ENCODE data around the gene RAB3A. TPM values are rescaled to one million over a fixed set of nuclear protein-coding genes. Genes with fewer than 3 reads are reported as not detected.

The RAB3A gene
- total and polyA plus RNA-seq, 9 of the 15 experiments (the other 6 are each of a cell fraction or from before 2014, with no cell fraction given): 0.17 to 5.1 (median 0.90) TPM; not detected in 1

DNA sequence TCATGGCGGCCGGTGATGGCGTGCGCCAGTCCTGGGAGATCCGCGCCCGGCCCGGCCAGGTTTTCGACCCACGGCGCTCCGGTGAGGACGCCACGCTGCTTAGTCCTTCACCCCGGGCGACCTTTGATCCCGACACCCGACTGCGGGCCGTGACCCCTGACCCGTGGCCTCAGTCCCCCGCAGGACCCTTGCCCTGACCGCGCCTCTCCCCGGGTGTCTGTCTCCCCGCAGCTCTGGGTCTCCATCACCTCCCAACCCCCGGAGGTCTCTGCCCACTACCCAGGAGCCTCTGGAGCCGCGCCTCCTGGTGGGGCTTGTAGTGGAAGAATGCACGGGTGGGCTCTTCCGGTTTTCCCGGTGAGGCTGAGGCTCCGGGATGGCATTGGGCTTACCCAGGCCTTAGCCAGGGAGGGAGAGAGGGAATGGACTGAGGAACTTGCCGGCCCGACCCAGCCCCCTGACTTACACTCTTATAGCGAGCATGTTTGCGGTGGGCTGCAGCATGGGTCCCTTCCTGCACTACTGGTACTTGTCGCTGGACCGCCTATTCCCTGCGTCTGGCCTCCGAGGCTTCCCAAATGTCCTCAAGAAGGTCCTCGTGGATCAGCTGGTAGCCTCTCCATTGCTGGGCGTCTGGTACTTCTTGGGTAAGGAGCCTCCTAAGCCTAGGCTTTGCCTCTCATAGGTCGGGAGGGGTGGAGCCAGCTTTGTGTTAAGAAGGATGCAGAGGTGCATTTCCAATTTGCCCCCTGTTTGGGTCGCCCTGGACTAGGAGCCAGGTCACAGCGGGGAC lies 10.3 kb downstream of the RAB3A start (continued):
- TF ChIP-seq CTCF (IDR thresholded peaks at IDR 0.05 in 2 of 3, conservative IDR thresholded peaks at IDR 0.05 in 1 of 3; ENCODE audit: insufficient read depth in 2 of 3, low read depth in 1 of 3, low read length in 3 of 3): no peak
- TF ChIP-seq, protein P1, sequence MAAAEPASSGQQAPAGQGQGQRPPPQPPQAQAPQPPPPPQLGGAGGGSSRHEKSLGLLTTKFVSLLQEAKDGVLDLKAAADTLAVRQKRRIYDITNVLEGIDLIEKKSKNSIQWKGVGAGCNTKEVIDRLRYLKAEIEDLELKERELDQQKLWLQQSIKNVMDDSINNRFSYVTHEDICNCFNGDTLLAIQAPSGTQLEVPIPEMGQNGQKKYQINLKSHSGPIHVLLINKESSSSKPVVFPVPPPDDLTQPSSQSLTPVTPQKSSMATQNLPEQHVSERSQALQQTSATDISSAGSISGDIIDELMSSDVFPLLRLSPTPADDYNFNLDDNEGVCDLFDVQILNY (CRISPR knock-in tag; IDR thresholded peaks at IDR 0.05): no peak
- TF ChIP-seq, protein P2, sequence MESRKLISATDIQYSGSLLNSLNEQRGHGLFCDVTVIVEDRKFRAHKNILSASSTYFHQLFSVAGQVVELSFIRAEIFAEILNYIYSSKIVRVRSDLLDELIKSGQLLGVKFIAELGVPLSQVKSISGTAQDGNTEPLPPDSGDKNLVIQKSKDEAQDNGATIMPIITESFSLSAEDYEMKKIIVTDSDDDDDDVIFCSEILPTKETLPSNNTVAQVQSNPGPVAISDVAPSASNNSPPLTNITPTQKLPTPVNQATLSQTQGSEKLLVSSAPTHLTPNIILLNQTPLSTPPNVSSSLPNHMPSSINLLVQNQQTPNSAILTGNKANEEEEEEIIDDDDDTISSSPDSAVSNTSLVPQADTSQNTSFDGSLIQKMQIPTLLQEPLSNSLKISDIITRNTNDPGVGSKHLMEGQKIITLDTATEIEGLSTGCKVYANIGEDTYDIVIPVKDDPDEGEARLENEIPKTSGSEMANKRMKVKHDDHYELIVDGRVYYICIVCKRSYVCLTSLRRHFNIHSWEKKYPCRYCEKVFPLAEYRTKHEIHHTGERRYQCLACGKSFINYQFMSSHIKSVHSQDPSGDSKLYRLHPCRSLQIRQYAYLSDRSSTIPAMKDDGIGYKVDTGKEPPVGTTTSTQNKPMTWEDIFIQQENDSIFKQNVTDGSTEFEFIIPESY (CRISPR knock-in tag; IDR thresholded peaks at IDR 0.05): no peak
- TF ChIP-seq, protein P3, sequence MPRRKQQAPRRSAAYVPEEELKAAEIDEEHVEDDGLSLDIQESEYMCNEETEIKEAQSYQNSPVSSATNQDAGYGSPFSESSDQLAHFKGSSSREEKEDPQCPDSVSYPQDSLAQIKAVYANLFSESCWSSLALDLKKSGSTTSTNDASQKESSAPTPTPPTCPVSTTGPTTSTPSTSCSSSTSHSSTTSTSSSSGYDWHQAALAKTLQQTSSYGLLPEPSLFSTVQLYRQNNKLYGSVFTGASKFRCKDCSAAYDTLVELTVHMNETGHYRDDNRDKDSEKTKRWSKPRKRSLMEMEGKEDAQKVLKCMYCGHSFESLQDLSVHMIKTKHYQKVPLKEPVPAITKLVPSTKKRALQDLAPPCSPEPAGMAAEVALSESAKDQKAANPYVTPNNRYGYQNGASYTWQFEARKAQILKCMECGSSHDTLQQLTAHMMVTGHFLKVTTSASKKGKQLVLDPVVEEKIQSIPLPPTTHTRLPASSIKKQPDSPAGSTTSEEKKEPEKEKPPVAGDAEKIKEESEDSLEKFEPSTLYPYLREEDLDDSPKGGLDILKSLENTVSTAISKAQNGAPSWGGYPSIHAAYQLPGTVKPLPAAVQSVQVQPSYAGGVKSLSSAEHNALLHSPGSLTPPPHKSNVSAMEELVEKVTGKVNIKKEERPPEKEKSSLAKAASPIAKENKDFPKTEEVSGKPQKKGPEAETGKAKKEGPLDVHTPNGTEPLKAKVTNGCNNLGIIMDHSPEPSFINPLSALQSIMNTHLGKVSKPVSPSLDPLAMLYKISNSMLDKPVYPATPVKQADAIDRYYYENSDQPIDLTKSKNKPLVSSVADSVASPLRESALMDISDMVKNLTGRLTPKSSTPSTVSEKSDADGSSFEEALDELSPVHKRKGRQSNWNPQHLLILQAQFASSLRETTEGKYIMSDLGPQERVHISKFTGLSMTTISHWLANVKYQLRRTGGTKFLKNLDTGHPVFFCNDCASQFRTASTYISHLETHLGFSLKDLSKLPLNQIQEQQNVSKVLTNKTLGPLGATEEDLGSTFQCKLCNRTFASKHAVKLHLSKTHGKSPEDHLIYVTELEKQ (CRISPR knock-in tag; IDR thresholded peaks at IDR 0.05): no peak
- TF ChIP-seq, protein P4, sequence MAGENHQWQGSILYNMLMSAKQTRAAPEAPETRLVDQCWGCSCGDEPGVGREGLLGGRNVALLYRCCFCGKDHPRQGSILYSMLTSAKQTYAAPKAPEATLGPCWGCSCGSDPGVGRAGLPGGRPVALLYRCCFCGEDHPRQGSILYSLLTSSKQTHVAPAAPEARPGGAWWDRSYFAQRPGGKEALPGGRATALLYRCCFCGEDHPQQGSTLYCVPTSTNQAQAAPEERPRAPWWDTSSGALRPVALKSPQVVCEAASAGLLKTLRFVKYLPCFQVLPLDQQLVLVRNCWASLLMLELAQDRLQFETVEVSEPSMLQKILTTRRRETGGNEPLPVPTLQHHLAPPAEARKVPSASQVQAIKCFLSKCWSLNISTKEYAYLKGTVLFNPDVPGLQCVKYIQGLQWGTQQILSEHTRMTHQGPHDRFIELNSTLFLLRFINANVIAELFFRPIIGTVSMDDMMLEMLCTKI (IDR thresholded peaks at IDR 0.05; ENCODE audit: partially characterized antibody): no peak
- no peak for TF ChIP-seq TEAD4 (IDR thresholded peaks at IDR 0.05; ENCODE audit: low read length)
- no peak for TF ChIP-seq TEAD4 (CRISPR knock-in tag; IDR thresholded peaks at IDR 0.05; ENCODE audit: borderline replicate concordance)
- TF ChIP-seq ASH1L (IDR thresholded peaks at IDR 0.05; ENCODE audit: borderline replicate concordance, low read depth, partially characterized antibody): no peak
- TF ChIP-seq SAFB (IDR thresholded peaks at IDR 0.05; ENCODE audit: borderline replicate concordance, low read depth, low read length): 0 out of 2 replicates have a peak, but pooled peaks have one; percentile 17
- TF ChIP-seq, protein P5, sequence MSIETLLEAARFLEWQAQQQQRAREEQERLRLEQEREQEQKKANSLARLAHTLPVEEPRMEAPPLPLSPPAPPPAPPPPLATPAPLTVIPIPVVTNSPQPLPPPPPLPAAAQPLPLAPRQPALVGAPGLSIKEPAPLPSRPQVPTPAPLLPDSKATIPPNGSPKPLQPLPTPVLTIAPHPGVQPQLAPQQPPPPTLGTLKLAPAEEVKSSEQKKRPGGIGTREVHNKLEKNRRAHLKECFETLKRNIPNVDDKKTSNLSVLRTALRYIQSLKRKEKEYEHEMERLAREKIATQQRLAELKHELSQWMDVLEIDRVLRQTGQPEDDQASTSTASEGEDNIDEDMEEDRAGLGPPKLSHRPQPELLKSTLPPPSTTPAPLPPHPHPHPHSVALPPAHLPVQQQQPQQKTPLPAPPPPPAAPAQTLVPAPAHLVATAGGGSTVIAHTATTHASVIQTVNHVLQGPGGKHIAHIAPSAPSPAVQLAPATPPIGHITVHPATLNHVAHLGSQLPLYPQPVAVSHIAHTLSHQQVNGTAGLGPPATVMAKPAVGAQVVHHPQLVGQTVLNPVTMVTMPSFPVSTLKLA (conservative IDR thresholded peaks at IDR 0.05): peak; percentile 9 to 17; a peak in 1 of 4 replicates
